Stimulated activated naive CD8-positive, alpha-beta T cell treated with anti-CD3 and anti-CD28 coated beads, Interleukin-15, amount 100 ng/mL, for 72 hours (primary cell): ENCODE data around the gene TM4SF18.
A peak's percentile ranks its signal among the peaks of the same experiment; 100 is the strongest.

Experiments
- ATAC-seq: fragments of 150-1000 bp; cut with Tn5 transposase; 2 replicates; pipeline ENCODE4 v1.10.0; 2021; ENCODE audit warnings: mild to moderate bottlenecking, moderate library complexity
- DNase-seq, 2 donors: peaks; one replicate each; pipeline ENCODE4 v3.0.0; 2021 to 2022
- H3K27ac Mint-ChIP-seq, 2 donors: one replicate each; pipeline ENCODE4 v1.8.0; 2022; ENCODE audit warnings: mild to moderate bottlenecking in 2 of 2, mixed read lengths in 2 of 2, moderate library complexity in 2 of 2
- H3K27me3 Mint-ChIP-seq: one replicate; pipeline ENCODE4 v1.8.0; 2022; ENCODE audit warnings: mixed read lengths
- H3K4me1 Mint-ChIP-seq: one replicate; pipeline ENCODE4 v1.8.0; 2022; ENCODE audit warnings: mild to moderate bottlenecking, mixed read lengths
- H3K4me3 Mint-ChIP-seq, 2 donors: one replicate each; pipeline ENCODE4 v1.8.0; 2022; ENCODE audit warnings: mild to moderate bottlenecking in 2 of 2, mixed read lengths in 2 of 2, moderate library complexity in 1 of 2
- H3K9me3 Mint-ChIP-seq, 2 donors: one replicate each; pipeline ENCODE4 v1.8.0; 2022; ENCODE audit warnings: mixed read lengths in 2 of 2

TM4SF18 gene

GRCh38 chr3:149283401-149283800 lies 50.0 kb downstream of the TM4SF18 start:
- no peak for DNase-seq
- Mint-ChIP-seq H3K27ac (no peak overlapping the region), H3K4me3 (no peak overlapping the region), H3K4me1 (no peaks in the 10 kb centered on the region), H3K9me3 (no peaks in the 10 kb centered on the region), H3K27me3 (no peaks in the 10 kb centered on the region)
- ATAC-seq, result no peak

- DNase-seq (no peak), ATAC-seq (no peak)
- H3K9me3 Mint-ChIP-seq, result no peaks in the 10 kb centered on the region
- no peak overlapping the region for H3K27ac Mint-ChIP-seq
- H3K4me3 Mint-ChIP-seq, result no peak overlapping the region
- no peaks in the 10 kb centered on the region for H3K4me1 Mint-ChIP-seq
- no peaks in the 10 kb centered on the region for H3K27me3 Mint-ChIP-seq
Observed at GRCh38 chr3:149282836-149283235, 50.6 kb downstream of the TM4SF18 start.

- ATAC-seq, result no peak
Observed at GRCh38 chr3:149282322-149282721, 51.1 kb downstream of the TM4SF18 start.

GRCh38 chr3:149280671-149281349 lies 52.6 kb downstream of the TM4SF18 start:
- Mint-ChIP-seq H3K4me3 (no peak overlapping the region), H3K27ac (peak overlapping the region in 1 of 2 donors; percentile 29), H3K9me3 (no peaks in the 10 kb centered on the region), H3K4me1 (peaks cover 8% of the 10 kb centered on the region), H3K27me3 (no peaks in the 10 kb centered on the region)
- ATAC-seq, result no peak
- DNase-seq, result no peak

More at GRCh38 chr3:149282322-149282721, 51.1 kb downstream of the TM4SF18 start:
- Mint-ChIP-seq H3K9me3 (no peaks in the 10 kb centered on the region), H3K4me1 (peaks cover 5% of the 10 kb centered on the region), H3K27ac (no peak overlapping the region), H3K27me3 (no peaks in the 10 kb centered on the region), H3K4me3 (no peak overlapping the region)
- no peak for DNase-seq

GRCh38 chr3:149278911-149279310 lies 54.5 kb downstream of the TM4SF18 start:
- Mint-ChIP-seq H3K4me1 (peaks cover 8% of the 10 kb centered on the region), H3K4me3 (no peak overlapping the region), H3K27ac (no peak overlapping the region), H3K27me3 (no peaks in the 10 kb centered on the region), H3K9me3 (no peaks in the 10 kb centered on the region)
- DNase-seq (no peak), ATAC-seq (no peak)

GRCh38 chr3:149277331-149277813 lies 56.1 kb downstream of the TM4SF18 start:
- H3K4me1 Mint-ChIP-seq, result peaks cover 8% of the 10 kb centered on the region
- peak overlapping the region in 1 of 2 donors; percentile 77 for H3K27ac Mint-ChIP-seq
- peak; percentile 74 for ATAC-seq
- no peaks in the 10 kb centered on the region for H3K27me3 Mint-ChIP-seq
- no peak for DNase-seq
- no peaks in the 10 kb centered on the region for H3K9me3 Mint-ChIP-seq
- peak overlapping the region; percentile 27 to 62 for H3K4me3 Mint-ChIP-seq

- Mint-ChIP-seq H3K27me3 (no peaks in the 10 kb centered on the region), H3K4me1 (peaks cover 8% of the 10 kb centered on the region), H3K9me3 (no peaks in the 10 kb centered on the region), H3K4me3 (no peak overlapping the region), H3K27ac (no peak overlapping the region)
- DNase-seq (no peak), ATAC-seq (no peak)
Observed at GRCh38 chr3:149276619-149277018, 56.8 kb downstream of the TM4SF18 start.

- DNase-seq, result no peak
- no peak for ATAC-seq
- no peaks in the 10 kb centered on the region for H3K9me3 Mint-ChIP-seq
- H3K4me1 Mint-ChIP-seq, result peaks cover 8% of the 10 kb centered on the region
- H3K27me3 Mint-ChIP-seq, result no peaks in the 10 kb centered on the region
- no peak overlapping the region for H3K27ac Mint-ChIP-seq
- no peak overlapping the region for H3K4me3 Mint-ChIP-seq
Observed at GRCh38 chr3:149274220-149274619, 59.2 kb downstream of the TM4SF18 start.

- Mint-ChIP-seq H3K9me3 (no peaks in the 10 kb centered on the region), H3K4me3 (no peak overlapping the region), H3K27me3 (no peaks in the 10 kb centered on the region), H3K27ac (no peak overlapping the region), H3K4me1 (peaks cover 8% of the 10 kb centered on the region)
- DNase-seq (peak; percentile 11 to 30), ATAC-seq (peak; percentile 80)
Observed at GRCh38 chr3:149273096-149273751, 60.2 kb downstream of the TM4SF18 start.

GRCh38 chr3:149271669-149272068 lies 61.8 kb downstream of the TM4SF18 start:
- no peak overlapping the region for H3K27ac Mint-ChIP-seq

GRCh38 chr3:149270180-149270579 lies 63.3 kb downstream of the TM4SF18 start:
- no peak for ATAC-seq
- H3K9me3 Mint-ChIP-seq, result no peaks in the 10 kb centered on the region
- H3K27me3 Mint-ChIP-seq, result no peaks in the 10 kb centered on the region
- no peak overlapping the region for H3K4me3 Mint-ChIP-seq
- DNase-seq, result no peak
- H3K4me1 Mint-ChIP-seq, result no peaks in the 10 kb centered on the region
- H3K27ac Mint-ChIP-seq, result no peak overlapping the region

More at GRCh38 chr3:149271669-149272068, 61.8 kb downstream of the TM4SF18 start:
- Mint-ChIP-seq H3K4me1 (no peaks in the 10 kb centered on the region), H3K9me3 (no peaks in the 10 kb centered on the region), H3K27me3 (no peaks in the 10 kb centered on the region), H3K4me3 (no peak overlapping the region)
- ATAC-seq (no peak), DNase-seq (no peak)

GRCh38 chr3:149269687-149270086 lies 63.7 kb downstream of the TM4SF18 start:
- Mint-ChIP-seq H3K9me3 (no peaks in the 10 kb centered on the region), H3K27ac (no peak overlapping the region), H3K4me1 (no peaks in the 10 kb centered on the region), H3K27me3 (no peaks in the 10 kb centered on the region), H3K4me3 (no peak overlapping the region)
- ATAC-seq, result no peak
- DNase-seq, result no peak
